Measurements from ENCODE around the gene ARHGDIA.

Gene ARHGDIA

DNA sequence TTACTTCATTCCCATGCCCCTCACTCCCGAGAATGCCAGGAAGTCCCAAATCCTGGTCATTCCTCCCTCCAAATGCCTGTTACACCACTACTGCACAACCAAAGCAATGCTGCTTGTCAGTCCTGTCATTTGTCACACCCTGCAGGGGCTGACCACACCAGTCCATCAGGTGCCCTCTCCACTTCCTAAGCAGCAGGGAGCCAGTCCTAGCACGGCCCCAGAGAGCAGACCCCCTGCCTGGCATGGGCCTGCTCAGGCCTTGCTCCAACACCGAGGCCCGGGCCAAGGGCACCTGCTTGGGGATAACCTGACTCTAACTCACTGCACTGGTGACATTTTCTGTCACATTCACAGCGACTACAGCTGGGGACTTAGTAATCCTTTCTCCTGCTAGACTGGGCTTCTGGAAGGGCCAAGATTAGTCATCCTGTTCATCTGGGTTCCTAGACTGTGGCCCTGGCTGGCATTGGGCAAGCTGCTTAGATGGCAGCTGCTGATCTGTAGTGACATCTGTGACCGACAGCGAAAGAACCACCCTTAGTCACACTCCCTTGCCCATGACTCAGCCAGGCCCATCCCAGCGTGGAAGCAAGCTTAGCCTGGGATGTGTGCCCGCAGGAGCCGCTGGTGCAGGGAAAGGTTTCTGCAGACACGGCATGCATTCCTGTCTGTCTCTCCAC lies 14.9 kb upstream of the ARHGDIA start:
- no peak for DNase-seq

DNA sequence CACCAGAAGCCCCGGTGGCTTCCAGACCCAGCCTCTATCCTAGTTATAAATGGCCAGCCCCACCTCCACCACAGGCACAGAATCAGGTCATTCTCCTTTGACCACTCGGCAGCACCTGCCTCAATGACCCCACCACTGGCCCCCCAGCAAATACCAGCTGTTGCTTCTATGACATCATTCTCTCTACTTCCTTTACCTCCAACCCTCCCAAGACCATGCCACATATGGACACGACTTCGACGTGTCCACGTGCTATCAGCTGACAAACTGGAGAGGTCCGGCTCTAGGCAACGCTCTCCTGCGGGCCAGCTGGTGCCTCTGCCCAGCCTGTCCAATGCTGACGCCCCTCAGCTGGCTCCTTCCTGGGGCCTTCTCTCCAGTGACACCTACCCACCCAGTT lies 14.3 kb upstream of the ARHGDIA start:
- DNase-seq, result no peak

DNA sequence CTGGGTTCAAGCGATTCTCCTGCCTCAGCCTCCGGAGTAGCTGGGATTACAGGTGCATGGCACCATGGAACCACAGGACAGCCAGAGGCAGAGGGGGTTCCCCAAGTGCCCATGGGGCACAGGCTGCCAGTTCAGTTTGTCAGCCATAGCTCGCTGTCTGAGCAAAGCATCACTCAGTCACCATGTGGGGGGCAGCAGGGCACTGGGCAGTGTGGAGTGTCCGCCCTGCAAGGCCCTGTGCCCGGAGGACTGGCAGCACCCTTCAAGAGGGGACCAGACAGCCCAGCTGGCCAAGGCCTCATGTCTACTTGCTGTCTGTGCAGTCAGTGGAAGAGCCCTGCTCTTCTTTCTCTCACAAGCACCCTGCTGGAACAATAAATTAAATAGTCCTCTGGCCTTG lies 13.8 kb upstream of the ARHGDIA start:
- no peak for DNase-seq

DNA sequence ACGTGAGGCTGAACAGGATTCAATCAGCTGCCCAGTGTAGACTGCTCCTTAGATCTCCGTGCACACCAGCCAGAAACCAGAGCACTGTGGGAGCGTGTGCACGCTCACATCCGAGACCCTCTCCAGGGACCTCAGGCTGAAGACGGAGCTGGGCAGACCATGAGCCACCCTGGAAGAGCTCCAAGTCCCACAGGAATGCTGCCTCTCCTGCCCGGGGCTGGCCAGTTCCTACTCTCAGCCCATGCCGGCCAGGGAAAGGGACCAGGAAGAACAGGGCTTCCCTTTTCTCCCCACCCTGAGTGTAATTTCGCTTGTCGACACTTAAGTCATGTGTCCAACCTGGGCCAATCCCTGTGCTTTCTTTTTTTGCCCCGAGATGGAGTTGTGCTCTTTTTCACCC lies 13.4 kb upstream of the ARHGDIA start:
- DNase-seq, result no peak

DNA sequence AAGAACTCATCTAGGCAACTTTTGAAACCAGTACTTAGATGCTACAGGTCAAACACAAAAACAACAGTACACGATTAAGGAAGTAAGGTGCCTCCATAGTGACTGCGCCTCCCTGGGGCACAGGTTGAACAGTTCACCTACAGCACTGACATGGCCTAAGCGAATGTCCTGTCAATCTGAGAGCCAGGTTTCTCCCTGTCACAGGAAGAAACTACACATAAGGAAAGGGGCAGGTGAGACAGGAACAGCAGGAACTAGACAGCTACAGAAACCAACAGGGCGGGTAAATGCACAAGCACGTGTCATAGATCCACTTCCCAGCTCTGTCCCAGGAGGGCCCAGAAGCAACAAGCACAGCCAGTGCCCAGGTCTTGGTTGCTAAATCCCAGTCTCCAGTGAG lies 8.0 kb upstream of the ARHGDIA start:
- DNase-seq, result no peak

DNA sequence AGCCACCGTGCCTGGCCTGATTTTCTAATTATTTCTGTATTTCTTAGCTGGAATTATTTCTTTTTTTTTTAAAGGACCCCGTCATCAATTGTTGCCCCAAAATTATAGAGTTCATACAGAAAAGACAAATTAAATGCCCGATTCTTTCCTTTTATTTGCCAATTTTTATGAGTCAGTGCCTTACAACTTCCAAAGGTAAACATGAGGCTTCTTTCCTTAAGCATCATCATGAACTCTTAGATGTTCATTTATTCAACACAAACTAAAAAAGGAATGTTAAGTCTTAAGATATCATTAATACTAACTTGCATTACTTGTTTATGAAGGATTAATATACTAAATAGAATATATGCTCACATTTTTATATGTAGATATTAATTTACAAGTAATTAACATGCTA lies 7.2 kb upstream of the ARHGDIA start:
- no peak for DNase-seq

DNA sequence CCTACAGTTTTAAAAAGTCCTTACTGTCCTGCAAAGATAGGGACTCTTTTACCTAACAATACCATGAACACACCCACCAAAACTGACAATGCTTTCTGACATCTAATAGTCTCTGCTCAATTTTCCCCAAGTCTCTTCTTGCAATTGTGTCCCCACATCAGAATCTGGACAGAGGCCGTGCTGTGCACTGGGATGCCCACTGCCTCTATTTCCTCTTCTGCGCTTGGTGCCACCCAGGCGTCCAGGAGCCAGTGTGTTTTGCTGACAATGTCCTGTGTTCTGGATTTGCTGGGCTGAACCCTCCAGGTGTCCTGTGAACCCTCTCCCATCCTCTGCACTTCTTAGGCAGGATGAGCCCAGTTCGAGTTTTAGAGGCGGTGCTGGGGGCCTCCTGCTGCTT lies 6.4 kb upstream of the ARHGDIA start:
- no peak for DNase-seq

DNA sequence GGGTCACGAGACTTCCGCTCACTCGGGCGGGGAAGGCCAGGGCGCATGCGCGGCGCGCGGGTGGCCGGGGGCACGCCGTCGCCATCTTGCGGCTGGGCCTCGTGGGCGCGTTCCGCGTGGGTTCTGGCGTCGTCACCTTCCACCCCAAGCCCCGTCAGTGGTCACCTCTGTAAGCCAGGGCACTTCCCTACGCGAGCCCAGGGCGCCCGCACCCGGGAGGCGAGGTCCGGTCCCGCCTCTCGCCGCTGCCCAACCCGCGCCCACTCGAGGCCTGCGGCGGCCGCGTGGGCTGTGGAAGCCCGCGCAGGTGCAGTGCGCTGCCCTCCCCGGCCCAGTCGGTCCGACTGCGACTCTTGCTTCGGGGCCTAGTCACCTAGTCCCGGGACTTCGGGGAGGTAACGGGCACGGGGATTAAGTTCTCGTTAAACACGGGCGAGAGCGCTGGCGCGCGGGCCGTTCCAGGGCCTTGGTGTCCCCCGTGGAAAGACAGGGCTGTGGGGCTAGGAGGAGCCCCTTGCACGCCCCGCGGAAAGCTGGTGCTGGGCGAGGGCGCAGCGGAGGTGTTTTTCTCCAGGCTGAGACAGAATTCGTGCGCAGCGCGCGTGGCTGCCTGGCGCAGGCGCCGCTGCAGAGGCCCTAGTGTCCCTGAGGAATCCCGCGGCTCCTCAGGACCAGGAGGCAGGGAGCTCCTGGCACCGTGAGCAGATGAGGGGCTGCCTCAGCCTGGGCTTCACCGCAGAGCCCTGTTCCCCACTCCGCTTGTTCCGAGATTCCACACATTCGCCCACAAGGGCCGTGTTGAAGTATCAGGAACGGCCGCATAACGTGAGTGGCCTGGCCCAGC lies 472 bp upstream of the ARHGDIA start:
- peak; percentile 95 to 97 for DNase-seq

DNA sequence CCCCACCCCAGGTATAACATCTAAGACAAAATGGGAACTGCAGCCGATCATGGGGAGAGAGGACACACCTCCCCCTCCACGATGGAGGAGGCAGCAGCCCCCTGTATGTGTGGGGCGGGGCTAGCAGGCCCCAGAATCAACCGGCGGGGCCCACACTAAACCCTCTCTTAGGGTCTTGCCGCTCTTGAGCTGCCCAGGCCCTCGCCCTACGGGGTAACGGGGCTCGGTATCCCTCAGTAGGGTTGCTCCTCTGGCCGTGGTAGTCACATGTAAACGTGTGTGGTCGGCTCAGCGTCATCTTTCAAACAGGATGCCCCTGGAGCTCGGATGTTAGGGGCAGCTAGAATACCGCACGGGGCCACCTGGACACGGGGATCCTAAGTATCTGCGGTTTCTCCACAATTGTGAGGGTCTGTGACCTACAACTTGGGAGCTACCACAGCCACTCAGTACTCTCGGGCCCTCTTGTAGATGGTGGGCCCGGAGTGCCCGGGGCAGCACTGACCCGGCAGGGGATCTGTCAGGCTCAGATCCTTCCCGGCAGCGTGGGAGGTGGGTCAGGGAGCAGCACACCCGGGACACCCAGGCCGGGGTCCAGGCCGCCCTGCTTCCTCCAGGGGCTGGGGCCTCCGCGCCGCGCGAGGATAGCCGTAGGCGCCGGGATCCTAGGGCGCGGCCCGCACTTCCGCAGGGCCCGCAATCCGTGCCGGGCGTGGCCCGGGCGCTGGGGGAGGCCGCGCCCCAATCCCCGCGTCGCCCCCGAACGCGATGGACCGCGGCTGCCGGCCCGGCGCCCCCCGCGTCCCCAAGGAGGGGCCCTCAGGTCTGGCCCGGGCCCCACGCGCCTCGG lies 781 bp downstream of the ARHGDIA start:
- no peak for DNase-seq

DNA sequence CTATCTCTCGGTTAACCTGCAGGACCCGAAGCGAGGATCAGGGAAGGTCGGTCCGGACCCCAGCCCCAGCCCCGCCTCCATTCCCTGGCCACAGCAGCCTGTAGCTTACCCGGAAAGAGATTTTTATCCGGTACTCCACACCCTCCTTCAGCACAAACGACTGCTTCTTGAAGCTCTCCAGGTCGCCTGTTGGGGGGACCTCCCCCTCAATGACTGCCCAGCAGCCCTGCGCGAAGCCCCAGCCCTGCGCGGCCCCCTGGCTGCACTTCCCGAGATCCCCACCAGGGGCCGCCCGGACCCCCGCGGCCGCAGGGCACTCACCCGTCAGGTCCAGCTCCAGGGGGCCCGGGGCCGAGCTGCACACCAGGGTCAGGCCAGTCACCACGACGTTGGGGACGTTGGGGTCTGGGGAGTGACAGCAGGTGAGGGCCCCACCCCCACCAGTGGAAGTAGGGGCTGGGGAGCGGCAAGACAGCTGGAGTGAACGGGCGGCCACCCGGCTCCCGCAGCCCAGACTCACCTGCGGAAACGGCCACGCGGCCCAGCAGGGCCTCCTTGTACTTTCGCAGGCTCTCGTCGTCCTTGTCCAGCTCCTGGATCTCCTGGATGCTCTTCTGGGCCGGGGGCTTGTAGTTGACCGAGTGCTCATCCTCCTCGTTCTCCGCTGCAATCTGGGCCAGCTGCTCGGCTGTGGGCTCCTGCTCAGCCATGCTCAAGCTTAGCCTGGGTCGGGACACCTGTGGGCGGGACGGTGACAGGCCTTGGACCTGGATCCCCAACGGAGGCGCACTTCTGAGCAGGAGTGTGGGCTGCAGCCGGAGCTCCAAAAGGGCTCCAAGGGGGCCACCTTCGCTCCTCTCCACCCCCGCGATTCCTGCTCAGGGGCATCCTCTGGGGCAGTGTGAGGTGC lies 1.7 kb downstream of the ARHGDIA start:
- no peak for DNase-seq

DNA sequence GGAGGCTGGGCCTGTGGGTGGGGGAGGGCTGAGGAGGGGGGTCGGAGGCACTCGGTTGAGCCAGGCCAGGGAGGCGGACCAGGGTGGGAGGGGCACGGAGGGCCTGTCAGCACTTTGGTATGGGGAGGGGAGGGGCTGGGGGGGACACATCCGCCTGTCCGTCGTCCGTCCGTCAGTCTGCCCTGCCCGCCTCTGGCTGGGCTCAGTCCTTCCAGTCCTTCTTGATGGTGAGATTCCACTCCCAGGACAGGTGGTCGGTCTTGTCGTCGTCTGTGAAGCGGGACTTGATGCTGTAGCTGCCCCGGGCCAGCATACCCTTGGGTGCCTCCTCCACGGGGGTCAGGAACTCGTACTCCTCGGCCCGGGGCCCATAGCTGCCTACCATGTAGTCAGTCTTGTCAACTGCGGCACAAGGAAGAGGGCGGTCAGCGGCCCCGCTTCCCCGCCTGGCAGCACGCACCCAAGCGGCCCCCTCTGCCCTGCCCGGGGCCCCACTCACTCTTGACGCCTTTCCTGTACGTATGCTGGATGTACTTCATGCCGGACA lies 2.4 kb downstream of the ARHGDIA start:
- DNase-seq, result no peak

DNA sequence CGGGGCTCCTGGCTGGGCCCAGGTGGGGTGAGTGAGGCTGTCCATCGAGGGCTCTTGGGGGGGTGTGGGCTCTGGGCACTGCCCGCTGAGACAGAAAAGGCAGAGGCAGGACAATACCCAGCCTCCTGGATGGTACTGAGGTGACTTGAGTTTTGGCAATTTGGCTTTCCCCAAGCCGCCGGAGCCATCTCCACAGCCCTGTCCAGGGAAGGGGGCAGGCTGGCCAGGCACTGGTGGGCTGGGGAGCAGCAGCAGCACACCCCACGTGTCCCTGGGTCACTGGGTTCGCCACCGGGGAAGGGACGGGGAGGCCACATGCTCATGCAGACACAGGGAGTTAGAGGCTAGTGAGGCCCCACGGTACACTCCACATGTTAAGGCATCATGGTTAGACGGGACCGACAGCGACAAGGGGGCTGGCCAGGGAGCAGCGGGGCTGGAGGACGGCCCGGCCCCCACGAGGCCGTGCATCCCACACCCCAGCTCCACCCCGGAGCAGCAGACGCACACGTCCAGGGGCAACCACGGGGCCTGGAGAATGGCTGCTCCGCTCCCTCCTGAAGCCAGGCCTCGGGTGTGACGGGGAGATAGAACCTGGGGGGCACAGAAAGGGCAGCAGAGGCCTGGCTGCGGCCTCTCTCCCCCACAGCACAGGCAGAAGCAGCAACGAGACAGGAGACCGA lies 3.0 kb downstream of the ARHGDIA start:
- DNase-seq, result no peak

DNA sequence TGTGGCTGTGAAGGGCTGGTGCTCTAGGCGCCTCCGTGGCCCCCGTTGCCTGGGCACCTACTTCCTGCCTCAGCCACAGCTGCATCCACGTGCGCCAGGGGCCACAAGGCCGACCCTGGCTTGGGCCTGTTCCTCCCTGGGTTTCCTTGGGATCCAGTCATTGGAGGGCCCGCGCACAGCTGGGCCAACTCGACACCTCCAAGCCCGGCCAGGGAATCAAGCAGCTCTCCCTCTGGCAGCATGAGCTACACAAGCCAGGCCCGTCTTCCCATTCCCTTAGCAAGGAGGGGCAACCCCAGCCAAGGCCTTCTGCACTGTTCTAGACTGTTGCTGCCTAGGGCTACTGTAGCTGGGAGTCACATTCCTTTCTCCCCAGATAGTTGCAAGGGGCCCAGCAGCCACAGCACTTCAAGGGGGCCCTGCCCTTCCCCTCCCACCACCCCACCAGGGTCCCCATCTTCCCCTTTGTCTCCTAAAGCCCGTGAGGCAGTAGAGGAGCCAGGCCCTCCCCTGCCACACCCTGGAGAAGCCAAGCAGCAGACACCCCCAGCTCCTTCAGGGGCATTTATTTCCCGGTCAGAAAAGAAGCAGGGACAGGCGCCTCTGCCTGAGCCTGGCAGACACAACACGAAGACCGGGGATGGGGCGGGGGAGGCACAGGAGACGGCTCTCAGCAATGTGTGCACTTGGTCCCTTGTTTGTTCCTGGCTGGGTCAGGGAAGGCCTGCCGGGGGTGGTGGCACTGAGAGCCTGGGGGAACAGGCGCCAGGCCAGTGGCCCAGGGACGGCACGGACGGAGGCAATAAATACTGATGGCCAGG lies 3.8 kb downstream of the ARHGDIA start:
- no peak for DNase-seq

DNA sequence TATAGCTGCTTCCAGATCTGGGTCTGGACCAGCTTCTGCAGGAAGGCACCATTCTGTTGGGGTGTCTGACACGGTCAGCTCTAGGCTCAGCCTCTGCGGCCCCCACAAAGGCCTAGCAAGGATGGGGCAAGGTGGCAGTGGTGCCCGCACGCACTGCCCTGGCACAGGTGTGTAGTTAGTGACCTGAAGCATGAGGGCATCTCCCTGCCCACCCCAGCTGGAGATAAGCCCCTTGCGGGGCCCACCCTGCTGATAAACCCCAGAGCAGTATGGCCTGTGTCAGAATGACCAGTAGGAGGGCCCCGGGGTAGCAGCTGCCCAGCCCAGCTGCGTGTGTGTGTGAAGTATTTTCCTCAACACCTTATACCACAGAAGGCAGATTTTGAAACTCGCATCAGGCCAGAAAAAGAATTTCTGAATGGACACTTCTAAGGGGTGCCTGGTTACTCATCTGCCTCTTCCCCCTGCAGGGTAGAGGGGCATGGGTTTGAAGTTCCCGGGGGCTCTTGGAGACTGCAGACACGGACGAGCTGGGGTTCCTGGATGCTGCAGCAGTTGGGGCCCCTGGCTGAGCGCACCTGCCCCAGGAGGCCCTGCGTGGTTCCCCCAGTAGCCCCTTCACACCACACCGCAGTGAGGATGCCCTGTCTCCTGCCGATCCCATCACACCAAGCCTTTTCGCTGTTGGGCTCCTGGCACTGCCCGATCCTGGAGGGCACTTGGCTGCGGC lies 4.5 kb downstream of the ARHGDIA start:
- no peak for DNase-seq

DNA sequence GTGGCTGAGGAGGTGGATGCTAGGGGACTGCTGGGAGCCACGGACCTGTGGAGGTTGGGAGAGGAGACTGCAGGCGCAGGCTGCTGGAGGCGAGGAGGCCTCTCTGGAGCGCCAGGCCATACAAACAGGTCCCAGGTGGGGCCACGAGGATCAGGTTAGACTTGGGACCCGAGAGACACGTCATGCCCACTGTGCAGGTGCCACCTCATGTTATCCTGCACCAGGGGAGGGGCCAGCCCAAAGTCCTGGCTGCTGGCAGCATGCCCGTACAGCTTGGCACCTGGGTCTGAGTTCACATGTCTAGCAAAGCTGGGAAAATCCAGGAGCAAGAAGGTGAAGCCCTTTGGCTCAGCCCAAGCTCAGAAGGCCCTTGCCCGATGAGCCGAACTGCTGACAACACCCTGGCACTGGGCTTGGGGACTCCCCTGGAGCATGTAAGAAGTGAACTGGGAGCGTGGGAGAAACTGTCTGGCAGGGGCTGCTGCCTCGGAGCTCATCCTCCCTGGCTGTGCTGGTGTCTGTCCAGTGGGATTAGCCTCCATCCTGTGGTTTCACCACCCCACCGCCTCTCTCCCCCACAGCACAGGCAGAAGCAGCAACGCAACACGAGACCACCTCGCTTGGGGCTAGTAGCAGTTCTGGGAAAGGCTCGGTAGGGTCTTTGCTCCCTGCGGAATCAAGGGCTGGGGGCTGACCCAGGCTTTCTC lies 5.3 kb downstream of the ARHGDIA start:
- DNase-seq, result no peak

DNA sequence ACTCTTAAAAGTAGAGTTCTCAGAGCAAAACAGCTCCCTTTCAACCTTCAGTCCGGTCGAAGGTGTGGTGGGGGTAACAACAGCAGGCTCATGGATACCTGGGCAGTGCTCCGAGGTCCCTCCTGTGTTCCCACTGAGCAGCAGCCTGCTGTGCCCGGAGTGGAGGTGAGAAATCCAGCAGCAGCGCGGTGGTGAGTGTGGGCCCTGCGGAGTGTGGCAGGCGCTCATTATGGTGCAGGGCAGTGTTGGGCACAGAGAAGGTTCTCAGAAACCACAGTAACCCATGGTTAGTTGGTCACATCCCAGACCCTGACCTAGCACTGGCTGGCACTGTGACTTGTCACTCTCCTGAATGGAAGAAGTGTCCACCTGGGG lies 5.8 kb downstream of the ARHGDIA start:
- DNase-seq, result no peak

DNA sequence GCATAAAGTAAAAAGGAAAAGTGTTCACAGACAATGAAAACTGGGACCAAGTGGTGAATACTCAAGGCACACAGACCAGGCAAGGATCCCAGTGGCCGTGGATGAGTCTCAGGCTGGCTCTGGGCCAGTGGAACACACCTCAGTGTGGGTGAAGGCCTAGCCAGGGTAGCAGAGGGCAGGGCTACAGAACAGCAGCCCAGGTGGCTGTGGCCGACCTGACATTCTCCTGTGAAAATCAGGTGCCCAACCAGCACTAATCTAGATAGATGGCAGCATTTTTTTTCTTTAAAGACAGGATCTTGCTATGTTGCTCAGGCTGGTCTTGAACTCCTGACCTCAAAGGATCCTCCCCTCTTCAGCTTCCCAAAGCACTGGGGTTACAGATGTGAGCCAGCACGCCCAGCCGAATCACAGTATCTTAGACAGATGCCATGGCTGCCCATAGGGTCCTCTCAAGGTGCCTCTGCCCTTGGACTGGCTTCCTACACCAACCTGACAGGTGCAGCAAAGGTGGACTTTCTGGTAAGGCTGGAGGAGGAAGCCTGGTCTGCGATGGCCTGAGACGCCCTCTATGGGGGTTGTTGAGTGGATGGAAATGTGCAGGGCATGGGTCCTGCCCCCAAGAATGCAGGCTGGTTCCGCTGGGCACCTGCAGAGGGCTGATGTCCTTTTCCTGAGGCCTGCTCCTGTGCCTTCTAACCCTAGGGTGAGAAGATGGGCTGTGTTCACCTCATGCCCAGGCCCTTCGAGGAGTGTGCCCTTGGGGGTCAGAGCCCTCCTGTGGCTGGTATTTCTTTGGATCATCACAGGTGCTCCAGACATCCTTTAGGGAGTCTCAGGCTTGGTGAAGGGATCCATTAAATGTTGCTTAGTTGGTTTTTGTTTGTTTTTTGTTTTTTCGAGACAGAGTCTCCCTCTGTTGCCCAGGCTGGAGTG lies 7.0 kb downstream of the ARHGDIA start:
- DNase-seq, result no peak

DNA sequence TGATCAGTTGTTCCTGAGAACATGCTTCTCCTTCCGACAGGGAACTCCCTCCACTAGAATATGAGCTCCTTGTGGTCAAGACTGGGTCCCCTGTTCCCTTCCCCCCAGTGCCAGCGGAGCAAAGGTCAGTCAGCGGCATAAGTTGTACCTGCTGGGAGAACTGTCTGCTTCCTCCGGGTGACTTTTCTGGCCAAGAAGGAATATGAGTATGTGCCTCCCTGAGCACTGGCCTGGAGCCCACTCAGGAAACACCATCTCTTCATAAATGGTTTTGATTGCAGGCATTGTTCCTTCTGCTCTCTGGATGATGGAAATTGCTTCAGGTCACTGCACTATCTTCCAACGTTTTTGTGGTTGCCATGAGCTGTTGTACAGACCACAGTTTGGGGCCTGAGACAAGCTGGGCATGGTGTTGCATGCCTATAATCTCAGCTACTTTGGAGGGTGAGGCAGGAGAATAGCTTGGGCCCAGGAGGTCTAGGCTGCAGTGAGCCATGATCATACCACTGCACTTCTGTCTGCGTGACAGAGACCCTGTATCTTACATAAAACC lies 7.9 kb downstream of the ARHGDIA start:
- no peak for DNase-seq
